NT2/D1 (cell line): ENCODE measurements around the gene SLC16A12.
"Not testable (repeated sequence)": the region's sequence is repeated elsewhere in the genome, so short reads cannot be mapped to it uniquely, and the experiment has no call there.

Source experiments
- DNase-seq: peaks from one replicate; pipeline ENCODE4 v3.0.0-alpha.2; 2011; ENCODE audit warnings: low read depth, low spot score
- H3K27me3 ChIP-seq: 2 replicates; pipeline ENCODE4 v1.6.0; 2011; ENCODE audit warnings: mild to moderate bottlenecking; ENCODE audit not compliant: insufficient read length, insufficient read depth
- H3K36me3 ChIP-seq: 2 replicates; pipeline ENCODE4 v1.6.1; 2011; ENCODE audit warnings: mild to moderate bottlenecking, low read length, mixed read lengths; ENCODE audit not compliant: insufficient read depth, insufficient read length
- H3K4me1 ChIP-seq: 2 replicates; pipeline ENCODE4 v1.5.1; 2011; ENCODE audit not compliant: insufficient read depth, insufficient read length
- H3K4me3 ChIP-seq: 2 replicates; pipeline ENCODE4 v1.5.1; 2011; ENCODE audit warnings: low read depth; ENCODE audit not compliant: insufficient read length
- H3K9ac ChIP-seq: 2 replicates; pipeline ENCODE4 v1.6.0; 2011; ENCODE audit warnings: low read depth; ENCODE audit not compliant: insufficient read length
- H3K9me3 ChIP-seq: 2 replicates; pipeline ENCODE4 v1.5.1; 2011; ENCODE audit warnings: mild to moderate bottlenecking, low read length; ENCODE audit not compliant: insufficient read depth
- SUZ12 ChIP-seq: IDR thresholded peaks from 2 replicates; pipeline ENCODE4 v1.6.1; 2011; ENCODE audit not compliant: insufficient read length, insufficient read depth; ENCODE audit errors: extremely low read depth
- YY1 ChIP-seq: IDR thresholded peaks from 2 replicates; pipeline ENCODE4 v1.6.1; 2011; ENCODE audit not compliant: insufficient read length, insufficient read depth
- ZNF274 ChIP-seq: IDR thresholded peaks from 2 replicates; pipeline ENCODE4 v1.6.1; 2011; ENCODE audit warnings: mild to moderate bottlenecking, low read depth, low read length

Gene SLC16A12

GRCh38 chr10:89391907-89392756 lies 143.3 kb downstream of the SLC16A12 start, which contains the start of gene IFIT1:
Gene IFIT1 (plus strand): TSS chr10:89392623. CDS start chr10:89392713, 90 bp downstream.
- Histone ChIP-seq H3K36me3 (no peaks in the 10 kb centered on the region), H3K4me3 (no peak within 1 kb of the TSS), H3K9me3 (no peaks in the 10 kb centered on the region), H3K27me3 (no peaks in the 10 kb centered on the region), H3K9ac (no peak within 1 kb of the TSS), H3K4me1 (no peaks in the 10 kb centered on the region)
- no peak for TF ChIP-seq SUZ12
- no peak for TF ChIP-seq YY1
- TF ChIP-seq ZNF274: no peak
- no peak for DNase-seq

DNA sequence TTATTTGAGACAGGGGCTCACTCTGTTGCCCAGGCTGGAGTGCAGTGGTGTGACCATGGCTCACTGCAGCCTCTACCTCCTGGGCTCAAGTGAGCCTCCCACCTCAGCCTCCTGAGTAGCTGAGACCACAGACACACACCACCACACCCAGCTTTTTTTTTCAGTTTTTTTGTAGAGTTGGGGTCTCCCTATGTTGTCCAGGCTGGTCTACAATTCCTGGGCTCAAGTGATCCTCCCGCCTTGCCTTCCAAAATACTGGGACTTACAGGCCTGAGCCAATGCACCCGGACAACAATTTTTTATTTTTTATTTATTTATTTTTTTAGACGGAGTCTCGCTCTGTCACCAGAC lies 144.2 kb downstream of the SLC16A12 start:
- not testable (repeated sequence) for H3K4me1 ChIP-seq, H3K9me3 ChIP-seq, DNase-seq, H3K4me3 ChIP-seq, H3K36me3 ChIP-seq, H3K27me3 ChIP-seq, H3K9ac ChIP-seq

GRCh38 chr10:89390476-89391225 lies 144.7 kb downstream of the SLC16A12 start:
- no peak overlapping the region for H3K9ac ChIP-seq
- H3K36me3 ChIP-seq: no peaks in the 10 kb centered on the region
- H3K27me3 ChIP-seq: no peaks in the 10 kb centered on the region
- H3K4me3 ChIP-seq: no peak overlapping the region
- TF ChIP-seq YY1 (no peak), SUZ12 (no peak), ZNF274 (no peak)
- H3K4me1 ChIP-seq: no peaks in the 10 kb centered on the region
- DNase-seq: no peak
- H3K9me3 ChIP-seq: no peaks in the 10 kb centered on the region

- no peak overlapping the region for H3K9ac ChIP-seq
- TF ChIP-seq ZNF274 (no peak), YY1 (no peak), SUZ12 (no peak)
- DNase-seq: no peak
- H3K4me3 ChIP-seq: no peak overlapping the region
- no peaks in the 10 kb centered on the region for H3K27me3 ChIP-seq
- H3K9me3 ChIP-seq: no peaks in the 10 kb centered on the region
- no peaks in the 10 kb centered on the region for H3K4me1 ChIP-seq
- no peaks in the 10 kb centered on the region for H3K36me3 ChIP-seq
These were observed 146.1 kb downstream of the SLC16A12 start for GRCh38 chr10:89389254-89389653.

GRCh38 chr10:89388806-89389205 lies 146.6 kb downstream of the SLC16A12 start:
- no peak for DNase-seq
- no peaks in the 10 kb centered on the region for H3K4me1 ChIP-seq
- H3K27me3 ChIP-seq: no peaks in the 10 kb centered on the region
- H3K36me3 ChIP-seq: no peaks in the 10 kb centered on the region
- no peak overlapping the region for H3K9ac ChIP-seq
- TF ChIP-seq ZNF274 (no peak), SUZ12 (no peak), YY1 (no peak)
- no peak overlapping the region for H3K4me3 ChIP-seq
- no peaks in the 10 kb centered on the region for H3K9me3 ChIP-seq

DNA sequence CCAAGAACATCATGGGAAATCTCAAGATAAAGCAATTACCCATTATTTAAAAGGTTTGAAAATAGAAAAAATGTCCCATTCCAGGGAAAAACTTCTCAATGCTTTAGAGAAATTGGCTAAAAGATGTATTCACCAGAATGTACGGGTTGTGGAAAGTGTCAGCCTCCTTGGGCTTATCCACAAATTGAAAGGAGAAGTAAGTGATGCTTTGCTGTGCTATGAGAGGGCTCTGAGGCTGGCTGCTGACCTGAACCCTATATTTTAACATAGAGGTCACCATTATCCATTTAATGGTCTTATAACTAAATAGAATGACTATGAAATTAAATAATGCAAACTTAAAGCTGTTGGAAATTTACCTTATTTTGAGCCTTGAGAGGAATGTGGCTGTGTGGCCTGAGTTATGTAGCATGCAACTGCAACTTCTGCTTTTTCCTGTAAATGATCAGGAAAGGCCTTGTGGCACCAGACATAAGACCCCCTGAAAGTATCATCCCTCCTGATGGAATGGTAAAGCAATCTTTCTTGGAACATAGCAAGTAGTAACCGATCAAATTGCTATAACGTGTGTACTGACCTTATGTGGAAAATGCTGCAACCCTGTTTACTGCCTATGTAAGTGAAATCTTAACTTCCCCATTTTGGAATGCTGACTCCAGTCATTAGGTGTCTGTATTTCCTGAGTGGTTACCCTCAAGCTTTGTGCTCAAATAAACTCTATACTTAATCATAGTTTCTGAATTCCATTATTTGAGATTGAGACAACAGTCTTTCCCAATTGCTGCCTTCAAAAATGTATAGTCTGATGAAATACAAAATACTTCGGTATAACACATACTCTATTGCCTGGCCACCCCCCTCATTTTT lies 150.7 kb downstream of the SLC16A12 start:
- Histone ChIP-seq H3K9ac (no peak overlapping the region), H3K27me3 (no peaks in the 10 kb centered on the region)
- DNase-seq: no peak

More for the DNA sequence above, 150.7 kb downstream of the SLC16A12 start:
- H3K4me1 ChIP-seq: no peaks in the 10 kb centered on the region
- no peaks in the 10 kb centered on the region for H3K36me3 ChIP-seq
- H3K9me3 ChIP-seq: no peaks in the 10 kb centered on the region
- no peak for TF ChIP-seq SUZ12
- no peak for TF ChIP-seq ZNF274
- no peak for TF ChIP-seq YY1
- H3K4me3 ChIP-seq: no peak overlapping the region
